Gastrocnemius medialis (tissue), 4 donors: ENCODE measurements around the gene NDC1.

Experiments used
- CTCF ChIP-seq, 5 experiments: fragments of 450-650 bp in 3 of 5; fragments of 200-600 bp in 2 of 5; sonication (generic) in 2 of 5; IDR thresholded peaks in 4 of 5; conservative IDR thresholded peaks in 1 of 5; 1 replicate in 4 of 5; 2 replicates in 1 of 5; pipeline ENCODE4 v1.5.1; 2016 to 2019; ENCODE audit warnings: antibody characterized with exemption in 5 of 5, mild to moderate bottlenecking in 3 of 5, moderate library complexity in 3 of 5
- POLR2A ChIP-seq, 2 donors: fragments of 450-650 bp; IDR thresholded peaks; one replicate each; pipeline ENCODE4 v1.6.1; 2017; ENCODE audit warnings: antibody characterized with exemption in 2 of 2, mild to moderate bottlenecking in 2 of 2, moderate library complexity in 2 of 2

GRCh38 chr1:53726009-53726600 lies 112.0 kb downstream of the NDC1 start:
- TF ChIP-seq CTCF (IDR thresholded peaks at IDR 0.05 in 4 of 5, conservative IDR thresholded peaks at IDR 0.05 in 1 of 5), result no peak
- no peak for TF ChIP-seq POLR2A (IDR thresholded peaks at IDR 0.05)
